ENCODE data around the gene AUP1.

Gene AUP1

DNA sequence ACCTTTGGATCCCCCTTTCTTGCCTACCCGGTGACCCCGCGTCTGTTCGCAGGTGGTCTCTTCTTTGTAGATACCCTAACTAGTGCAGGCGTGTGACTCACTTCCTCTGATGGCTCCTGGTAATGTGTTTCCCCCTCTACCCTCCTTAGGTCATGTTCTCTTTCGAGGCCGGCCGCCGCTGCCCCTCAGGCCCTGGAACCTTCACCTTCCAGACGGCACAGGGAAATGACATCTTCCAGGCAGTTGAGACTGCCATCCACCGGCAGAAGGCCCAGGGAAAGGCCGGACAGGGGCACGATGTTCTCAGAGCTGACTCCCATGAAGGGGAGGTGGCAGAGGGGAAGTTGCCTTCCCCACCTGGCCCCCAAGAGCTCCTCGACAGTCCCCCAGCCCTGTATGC, 26.7 kb upstream of the AUP1 start:
- no peak for DNase-seq

DNA sequence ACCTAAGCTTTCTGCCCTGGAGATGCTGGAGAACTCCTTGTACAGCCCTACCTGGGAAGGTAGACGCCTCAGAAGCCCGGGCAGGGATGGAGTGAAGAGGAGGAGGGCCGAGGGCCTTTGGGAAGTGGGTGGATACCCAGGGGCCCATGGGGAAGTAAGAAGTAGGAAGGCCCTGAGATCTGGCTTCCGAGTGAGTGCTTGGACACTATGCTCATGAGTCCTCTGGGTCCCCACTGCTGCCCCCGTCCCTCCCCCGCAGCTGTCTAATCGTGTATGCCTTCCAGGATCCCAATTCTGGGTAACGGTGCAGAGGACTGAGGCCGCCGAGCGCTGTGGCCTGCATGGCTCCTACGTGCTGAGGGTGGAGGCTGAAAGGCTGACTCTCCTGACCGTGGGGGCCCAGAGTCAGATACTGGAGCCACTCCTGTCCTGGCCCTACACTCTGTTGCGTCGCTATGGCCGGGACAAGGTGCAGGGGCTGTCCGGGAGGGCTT, 26.2 kb upstream of the AUP1 start:
- DNase-seq: no peak

DNA sequence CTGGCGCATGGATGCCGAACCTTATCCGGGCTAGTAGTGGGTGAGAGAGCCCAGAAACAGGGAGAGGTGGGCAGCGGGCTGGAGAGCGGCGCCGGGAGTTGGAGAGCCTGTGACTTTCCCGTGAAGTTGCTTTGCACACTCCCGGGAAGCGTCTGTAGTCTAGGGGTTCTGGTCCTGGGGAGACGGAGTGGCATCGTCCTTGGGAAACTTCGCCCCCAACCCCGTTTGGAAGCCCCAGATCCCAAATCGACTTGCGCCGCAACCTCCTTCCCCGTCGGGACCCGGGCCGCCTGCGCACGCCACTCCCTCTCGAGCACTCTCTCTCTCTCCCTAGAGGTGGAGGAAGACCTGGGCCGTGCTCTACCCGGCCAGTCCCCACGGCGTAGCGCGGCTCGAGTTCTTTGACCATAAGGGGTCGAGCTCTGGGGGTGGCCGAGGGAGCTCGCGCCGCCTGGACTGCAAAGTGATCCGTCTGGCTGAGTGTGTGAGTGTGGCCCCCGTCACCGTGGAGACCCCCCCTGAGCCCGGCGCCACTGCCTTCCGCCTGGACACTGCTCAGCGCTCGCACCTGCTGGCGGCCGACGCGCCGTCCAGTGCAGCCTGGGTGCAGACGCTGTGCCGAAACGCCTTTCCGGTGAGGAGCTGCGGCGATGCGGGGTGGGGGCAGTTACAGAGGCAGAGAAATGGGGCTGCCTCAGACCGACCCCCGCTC, 25.5 kb upstream of the AUP1 start:
- DNase-seq: peak; percentile 36 to 44

DNA sequence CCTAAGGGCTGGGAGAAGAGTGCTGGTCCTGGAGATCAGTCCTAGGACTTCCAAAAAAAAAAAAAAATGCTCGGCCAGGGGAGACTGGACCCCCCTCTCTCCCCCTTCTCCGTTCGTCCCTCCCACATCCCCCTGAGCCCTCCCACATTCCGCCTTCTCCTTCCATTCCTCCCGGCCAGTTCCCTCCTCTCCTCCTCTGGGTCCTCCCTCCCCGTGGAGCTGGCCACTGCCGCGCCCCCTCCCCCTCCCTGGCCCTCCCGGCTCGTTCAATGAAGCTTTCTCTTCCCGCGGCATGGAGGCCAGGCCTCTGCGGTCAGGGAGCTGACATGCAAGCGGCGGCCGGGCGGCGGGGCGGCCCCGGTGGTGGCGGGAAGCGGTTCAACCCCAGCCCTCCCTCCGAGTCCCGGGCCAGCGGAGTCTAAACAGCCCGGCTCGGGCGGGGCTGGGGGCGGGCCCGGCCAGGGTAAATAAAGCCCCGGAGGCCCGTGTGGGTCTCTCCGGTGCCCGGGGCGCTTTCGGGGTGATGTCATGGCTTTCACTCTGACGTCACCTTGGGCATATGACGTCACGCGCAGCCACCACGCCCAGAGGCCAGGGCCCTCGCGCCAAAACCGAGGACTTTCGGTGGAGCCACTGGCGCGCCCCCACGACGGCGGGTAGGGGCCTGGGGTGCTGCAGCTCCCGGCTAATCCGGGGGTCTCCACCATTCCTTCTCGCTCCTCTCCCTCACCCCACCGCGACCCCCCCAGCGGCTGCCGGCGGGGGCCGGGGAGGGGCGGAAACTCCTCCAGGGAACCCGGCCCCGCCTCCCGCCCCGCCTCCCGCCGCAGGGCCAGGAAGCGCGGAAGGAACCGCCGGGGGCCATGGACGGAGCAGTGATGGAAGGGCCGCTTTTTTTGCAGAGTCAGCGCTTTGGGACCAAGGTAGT, 24.6 kb upstream of the AUP1 start, which contains the start of the genes DOK1 and LOXL3:
TSS of gene DOK1 (plus strand) at position 829 of the 928 bp plus-strand sequence. CDS start at position 864, 35 bp downstream.
TSS of gene LOXL3 (minus strand) at position 51 of the 928 bp plus-strand sequence. CDS start 1,308 bp downstream, outside the sequence.
- peak; percentile 74 to 87 for DNase-seq

DNA sequence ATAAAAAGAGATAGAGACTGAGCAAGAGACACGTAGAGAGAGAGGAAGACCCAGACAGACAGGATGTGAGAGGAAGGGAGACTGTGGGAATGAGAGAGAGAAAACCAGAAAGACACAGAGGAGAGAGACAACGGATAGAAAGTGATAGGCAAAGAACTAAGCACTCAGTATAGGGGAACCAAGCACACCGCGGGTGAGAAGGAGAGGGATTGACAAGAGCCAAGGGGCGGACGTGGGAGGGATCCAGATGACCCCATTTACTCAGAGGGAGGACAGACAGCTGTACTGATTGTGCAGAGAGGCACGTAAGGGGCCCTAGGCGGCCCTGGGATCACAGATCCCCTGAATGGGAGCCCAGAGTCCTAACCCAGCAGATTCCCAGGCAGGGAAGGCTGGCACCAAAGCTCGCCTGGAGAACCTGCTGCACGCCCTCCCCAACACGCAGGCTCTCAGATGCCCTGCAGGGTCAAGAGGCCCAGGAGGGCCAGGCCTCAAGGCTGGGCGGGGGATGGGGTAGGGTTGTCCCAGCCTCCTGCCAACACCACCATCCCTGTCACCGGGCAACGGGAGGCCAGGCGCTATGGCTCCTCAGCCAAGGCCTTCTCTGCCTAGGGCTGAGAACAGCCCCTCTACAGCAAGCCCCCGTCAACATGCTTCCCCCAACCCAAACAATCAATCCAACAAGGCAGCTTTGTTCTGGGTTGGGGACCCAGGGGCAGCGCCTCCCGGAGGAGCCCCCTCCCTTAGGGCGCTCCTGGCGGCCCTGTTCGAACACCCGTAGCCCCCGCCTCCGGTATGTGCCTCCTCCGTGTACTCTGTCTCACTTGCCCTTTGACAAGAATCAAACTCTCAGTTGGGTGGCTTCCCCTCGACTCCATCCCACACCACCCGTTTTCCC, 23.7 kb upstream of the AUP1 start:
- DNase-seq: no peak

DNA sequence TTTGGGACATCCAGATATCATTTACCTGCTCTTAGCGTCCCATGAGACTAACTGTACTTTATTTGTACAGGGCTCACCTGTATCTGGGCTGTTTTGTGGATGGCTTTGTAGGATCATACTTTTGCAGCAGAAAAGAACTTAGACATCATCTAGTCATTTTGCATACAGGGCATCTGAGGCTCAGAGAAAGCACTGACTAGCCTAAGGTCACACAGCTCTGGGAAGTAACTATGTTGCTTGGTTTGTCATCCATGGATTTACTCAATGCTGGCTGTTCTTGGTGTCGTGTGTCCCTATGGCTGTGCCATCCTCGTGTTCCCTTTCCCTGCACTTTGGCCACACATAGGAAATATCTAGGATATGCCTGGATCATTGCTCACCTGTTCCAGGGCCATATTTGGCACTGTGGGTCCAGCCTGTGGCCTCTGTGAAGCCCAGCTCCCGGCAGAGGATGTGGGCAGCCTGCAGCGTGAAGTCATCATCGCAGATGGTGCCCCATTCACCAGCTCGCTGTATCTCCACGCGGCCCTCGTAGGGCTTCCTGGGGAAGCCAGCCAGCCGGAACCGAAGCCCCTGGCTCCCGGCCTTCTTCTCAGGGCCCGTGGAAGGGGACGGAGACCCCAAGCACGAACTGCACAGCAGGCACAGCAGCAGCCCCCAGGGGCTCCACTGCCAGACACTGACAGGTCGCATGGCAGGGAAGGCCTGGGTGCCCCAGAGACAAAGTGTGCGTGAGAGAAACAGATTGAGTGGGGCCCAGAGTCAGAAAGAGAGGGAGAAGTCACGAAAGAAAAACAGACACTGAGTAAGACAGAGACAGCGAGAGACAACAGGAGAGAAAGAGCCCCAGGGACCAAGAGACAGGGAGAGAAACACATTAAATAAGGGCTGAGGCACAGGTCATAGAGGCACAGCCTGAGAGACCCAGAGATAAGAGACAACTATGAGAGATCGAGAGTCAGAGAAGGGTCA, 22.7 kb upstream of the AUP1 start:
- DNase-seq: no peak

DNA sequence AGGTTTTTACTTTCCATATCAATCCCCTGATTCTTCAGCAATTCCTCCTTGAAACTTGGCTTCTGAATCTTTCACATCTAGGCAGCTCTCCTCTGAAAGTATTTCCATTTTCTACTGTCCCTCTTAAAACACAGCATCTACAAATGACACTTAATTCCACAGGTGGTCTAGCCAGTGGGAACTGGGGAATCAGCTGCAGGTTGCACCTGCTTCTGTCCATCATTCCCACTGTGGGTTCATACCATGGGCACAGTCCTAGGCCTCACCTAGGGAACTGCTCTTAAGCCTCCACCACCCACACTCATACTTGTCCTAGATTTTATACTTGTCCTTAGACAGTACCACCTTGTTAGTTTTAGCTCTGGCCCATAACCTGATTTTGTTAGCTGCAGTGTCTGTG, 22.0 kb upstream of the AUP1 start:
- DNase-seq: no peak

DNA sequence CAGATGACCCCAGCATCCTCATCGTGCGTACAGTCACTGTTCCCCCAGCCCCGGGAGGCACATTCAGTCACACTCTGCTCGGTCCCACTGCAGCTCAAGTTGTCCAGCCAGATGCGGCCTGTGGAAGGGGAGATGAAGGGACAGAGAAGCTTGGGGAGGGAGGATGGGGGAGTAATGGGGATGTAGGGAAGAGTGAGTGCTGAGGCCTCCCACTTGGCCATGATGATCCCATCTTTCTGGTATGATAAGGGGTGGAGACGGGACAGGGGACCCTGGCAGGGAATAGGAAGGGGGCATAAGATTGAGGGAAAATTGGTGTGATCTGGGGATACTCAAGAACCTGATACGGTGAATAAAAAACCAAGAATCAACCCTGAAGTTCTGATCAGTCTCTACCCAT, 20.7 kb upstream of the AUP1 start:
- no peak for DNase-seq

DNA sequence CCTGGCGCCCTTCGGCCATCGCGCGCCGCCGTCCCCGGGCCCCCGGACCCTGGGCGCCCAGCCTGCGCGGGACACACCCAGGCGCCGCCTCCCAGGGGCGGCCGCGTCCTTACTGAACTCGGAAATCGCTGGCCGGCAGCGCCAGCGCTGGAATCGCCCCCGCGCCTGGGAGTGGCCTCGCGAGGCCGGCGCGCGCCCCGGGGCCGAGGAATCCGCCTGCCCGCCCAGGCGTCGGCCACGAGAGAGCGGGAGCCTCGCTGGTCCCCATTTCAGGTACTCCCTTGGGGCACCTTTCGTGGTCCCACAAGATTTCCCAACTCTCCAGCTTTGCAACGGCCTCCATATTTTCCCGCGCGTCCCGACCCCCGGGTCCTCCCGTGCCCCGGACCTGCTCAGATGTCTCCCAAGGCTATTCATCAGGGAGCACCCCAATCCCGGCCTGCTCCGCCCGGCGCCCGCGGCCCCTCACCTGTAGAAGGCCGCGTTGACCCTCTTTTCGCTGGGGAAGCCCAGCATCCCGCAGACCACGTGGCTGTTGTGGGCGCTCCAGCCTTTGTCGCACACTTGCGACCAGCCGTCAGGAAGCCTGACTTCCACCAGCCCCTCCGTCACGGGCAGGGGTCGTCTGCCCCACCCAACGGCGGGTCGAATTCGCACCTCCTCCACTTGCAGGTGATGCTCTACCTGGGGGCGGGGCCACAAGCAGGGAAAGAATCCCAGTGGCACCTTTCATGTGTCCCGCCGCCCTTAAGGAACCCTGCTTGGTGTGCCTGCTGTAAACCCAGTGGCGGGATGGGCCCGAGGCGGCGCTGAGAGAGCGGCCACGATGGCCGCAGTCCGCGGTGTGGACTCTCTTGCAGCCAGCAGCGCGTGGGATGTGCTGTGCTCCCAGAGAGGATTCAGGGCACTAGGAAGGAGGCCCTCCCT, 19.7 kb upstream of the AUP1 start:
- no peak for DNase-seq

DNA sequence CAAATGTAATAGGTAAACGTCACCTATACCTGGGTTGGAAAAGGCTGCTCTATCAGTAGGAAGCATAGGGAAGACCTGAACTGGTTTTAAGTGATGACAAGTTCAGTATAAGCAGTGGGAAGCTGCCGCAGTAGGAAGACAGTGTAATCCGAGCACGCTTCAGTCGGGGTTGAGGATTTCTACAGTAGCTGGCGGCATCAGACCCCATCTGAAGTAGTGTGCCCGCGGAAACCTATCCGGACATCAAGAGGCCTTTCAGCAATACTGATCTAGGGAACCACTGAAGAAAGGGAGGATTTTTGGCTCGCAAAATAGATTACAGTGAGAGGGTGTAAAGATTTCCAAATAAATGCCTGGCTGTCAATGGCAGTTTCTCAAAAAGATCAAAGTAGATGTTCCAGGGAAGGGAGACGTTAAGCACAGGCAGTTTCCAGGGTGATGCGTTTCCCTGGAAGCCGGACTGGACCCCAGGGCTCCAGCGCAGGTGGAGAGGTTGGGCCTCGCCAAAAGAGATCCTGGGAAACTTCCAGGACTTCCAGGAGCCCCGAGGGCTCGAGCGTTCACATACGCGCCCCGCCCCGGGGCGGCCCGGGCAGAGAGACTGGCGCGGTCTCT, 18.9 kb upstream of the AUP1 start:
- DNase-seq: no peak

DNA sequence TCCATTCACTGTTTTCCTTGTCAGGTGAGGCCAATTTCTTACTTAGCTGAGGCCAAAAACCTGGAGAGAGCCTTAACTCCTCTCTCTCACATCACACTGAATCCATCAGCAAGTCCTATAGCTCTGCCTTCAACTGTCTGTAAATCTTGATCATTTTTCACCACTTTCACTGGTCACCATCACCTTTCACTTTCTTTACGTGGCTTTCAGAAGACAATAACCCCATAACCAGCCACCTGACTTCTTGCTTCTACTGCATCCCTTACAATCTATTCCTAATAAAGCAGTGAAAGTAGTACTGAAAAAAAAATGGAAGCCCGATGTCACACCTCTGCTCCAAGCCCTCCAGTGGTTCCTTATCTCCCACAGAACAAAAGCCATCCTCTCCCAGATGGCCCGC, 16.5 kb upstream of the AUP1 start:
- no peak for DNase-seq

DNA sequence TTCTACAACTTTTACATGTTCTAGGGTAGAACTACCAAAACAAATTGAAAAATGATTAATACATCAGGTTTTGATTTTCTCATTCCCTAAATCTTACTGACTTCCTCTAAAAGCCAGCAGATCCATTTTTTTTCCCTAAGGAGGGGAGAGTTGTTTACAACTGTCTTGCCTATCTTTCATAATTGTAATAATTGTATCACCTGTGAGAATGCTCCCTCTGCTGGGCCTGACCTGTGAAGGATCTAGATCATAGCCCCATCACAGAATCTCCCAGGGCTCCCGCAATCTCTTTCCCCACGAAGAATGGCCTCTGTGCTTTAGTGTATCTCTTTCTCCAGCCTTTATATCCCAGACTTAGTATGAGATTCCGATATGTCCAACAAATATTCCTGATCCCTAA, 15.1 kb upstream of the AUP1 start:
- DNase-seq: no peak

DNA sequence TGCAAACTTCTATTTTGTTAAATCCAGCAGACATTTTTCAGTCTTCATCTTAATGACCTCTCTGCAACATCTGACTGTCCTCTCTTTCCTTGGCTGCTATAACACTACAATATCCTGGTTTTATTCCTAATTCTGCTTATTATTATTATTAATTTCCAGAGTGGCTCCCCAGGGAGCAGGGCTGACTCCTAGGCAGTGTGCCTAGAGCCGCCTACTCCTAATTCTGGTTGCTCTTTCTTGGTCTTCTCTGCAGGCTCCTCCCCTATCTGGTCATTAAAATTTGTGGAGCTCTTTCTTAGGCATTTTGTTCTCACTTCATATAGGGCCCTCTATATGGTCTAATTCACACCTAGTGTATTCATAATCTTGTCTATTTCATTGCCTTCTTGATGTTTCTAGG, 13.5 kb upstream of the AUP1 start:
- DNase-seq: no peak

DNA sequence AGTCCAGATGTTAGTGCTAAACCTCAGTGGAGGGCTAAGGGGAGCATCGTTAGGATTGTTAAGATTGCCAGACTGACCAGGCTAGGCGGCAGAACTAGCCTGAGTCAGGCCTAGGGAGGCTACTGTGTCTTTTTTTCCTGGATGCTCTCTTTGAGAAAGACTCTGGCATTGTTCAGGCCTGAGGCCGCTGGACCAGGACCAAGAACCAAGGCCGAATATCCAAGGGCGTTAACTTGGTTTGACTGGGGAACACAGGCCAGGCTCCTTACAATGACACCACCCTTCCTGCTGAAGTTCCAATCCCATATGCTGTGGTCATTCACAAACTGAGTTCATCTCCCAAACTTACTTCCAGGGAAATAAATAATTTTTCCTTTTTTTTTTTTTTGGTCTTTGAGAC, 10.8 kb upstream of the AUP1 start:
- no peak for DNase-seq

DNA sequence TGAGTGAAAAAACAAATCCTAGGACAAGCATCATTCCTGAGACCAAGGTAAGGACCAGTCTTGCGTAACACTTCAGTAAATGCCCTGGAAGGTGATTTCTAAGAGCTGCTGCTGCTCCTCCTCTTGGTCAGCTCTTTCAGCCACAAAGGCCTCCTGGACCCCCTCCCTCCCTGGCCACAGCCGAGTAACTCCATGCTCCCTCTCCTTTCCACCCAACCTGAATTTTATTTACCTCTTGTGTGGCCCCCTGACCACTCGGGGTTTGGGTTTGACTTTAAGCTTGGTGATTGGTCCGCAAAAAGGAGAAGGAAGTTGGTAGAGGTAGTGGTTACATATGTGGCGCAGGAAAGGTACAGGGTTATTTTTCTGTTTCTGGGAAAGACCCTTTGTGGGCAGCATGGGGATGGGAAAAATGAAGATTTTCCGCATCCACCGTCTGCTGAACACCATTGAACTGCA, 9.4 kb upstream of the AUP1 start:
- no peak for DNase-seq

DNA sequence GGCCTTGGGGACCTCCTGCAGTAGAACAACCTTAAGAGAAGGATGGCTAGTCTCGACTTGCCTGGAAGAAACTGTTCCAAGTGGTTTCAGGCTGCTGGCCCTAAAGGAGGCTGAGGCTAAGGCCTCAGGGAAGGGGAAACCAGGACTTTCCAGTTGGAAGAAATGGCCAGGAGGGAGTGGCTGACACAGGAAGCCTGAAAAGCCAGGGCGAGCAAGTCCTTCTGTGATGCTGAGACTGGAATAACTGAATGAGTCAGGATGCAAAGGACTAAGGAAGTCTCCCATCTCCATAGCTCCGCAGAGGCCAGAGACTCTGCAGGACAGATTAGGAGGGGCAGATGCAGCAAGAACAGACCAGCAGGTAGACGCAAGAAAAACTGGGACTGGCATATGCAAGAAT, 7.6 kb upstream of the AUP1 start:
- DNase-seq: no peak

DNA sequence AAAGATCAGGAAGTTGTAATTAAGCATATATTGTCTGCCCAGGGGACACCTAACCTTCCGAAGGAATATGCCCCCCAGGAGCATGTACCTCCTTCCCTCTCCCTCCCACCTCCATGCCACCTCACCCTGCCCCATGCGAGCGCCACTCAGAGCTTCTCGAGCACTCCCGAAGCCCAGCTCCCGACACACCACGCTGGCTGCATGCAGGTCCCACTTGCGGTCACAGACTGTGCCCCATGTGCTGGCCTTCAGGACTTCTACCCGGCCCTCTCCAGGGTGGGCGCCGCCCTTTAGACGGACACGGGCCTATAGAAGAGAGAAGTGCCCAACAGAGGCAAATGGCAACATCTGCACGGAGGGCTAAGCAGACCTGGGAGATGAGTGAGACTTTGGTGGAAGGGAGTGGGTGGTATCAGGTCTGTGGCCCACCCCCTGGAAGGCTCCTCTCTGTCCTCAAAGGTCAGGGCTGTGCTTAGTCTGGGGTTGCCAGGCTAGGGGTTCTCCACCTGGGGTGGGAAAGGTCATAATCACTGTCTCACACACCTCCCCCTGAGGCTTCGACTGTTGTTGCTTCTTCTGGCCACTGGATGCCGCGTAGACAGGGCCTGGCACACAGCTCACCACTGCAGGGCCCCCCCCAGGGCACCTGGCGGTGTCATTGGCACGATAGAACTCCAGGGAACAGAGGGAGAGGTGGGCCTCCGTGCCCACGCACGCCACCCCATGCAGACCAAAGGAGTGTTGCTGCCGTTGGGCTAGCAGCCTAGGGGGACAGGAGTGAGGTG, 6.9 kb upstream of the AUP1 start:
- DNase-seq: no peak

DNA sequence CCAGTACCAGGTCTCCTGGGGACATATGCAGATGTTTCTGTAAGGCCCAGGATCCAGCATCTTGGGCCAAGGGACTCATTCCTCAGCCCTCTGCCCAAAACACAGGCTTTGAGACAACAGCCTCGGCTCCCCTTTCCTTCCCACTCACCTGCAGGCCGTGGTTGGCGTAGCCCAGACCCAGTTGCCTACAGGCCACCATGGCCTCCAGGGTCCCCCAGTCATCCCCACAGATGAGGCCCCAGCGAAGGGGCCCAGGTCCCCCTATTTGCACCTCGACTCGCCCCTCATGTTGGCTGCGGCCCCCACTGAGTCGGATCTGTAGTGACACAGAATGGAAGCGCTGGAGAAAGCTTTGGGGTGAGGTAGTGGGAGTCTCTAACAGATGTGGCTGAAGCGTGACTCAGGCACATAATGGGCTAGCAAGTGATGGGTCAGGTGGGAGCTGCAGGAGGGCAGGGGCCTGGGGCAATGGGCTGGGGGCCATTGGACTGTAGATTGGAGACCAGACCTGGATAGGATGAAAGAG, 6.0 kb upstream of the AUP1 start:
- DNase-seq: no peak

DNA sequence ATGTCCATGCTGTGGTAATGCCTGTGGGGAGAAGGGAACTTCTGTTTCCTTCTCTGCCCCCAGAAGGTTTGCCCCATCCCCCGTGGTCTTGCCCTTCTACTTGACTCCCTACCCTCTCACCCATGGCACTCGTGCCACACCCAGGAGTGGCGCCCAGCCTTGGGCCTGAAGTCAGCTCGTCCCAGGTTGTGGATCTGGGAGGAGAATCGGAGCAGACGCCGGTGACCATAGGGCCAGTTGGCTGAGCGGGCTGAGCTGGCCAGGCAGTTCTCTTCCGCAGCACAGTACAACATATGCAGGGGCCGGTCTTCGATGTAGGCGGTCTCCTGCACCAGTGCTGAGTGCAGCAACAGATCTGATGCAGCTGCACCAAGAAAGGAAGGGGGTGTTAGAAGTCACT, 4.9 kb upstream of the AUP1 start:
- DNase-seq: no peak

Data from stimulated activated CD4-positive, alpha-beta T cell treated with anti-CD3 and anti-CD28 coated beads, Interleukin-4, amount 100 ng/mL, for 4 hours (primary cell).